Activated naive CD4-positive, alpha-beta T cell treated with anti-CD3 and anti-CD28 coated beads for 36 hours (primary cell): ENCODE results near the gene ABLIM2. TPM values are rescaled to one million over a fixed set of nuclear protein-coding genes. Genes with fewer than 3 reads are reported as not detected.

ENCODE experiments used
- CTCF ChIA-PET: fragments of 350-600 bp; sonication (Branson Sonifier 250); formaldehyde crosslinking; loops from one replicate; lab custom pipeline; 2021; ENCODE audit warnings: antibody characterized with exemption; lab: Charles Lee
- DNase-seq: peaks from one replicate; pipeline ENCODE4 v3.0.0-alpha.2; 2020
- H3K27ac Mint-ChIP-seq: one replicate; pipeline ENCODE4 v1.8.0; 2021; ENCODE audit warnings: mild to moderate bottlenecking, mixed read lengths
- H3K27me3 Mint-ChIP-seq: one replicate; pipeline ENCODE4 v1.8.0; 2021; ENCODE audit warnings: low read depth, mixed read lengths
- H3K36me3 Mint-ChIP-seq: one replicate; pipeline ENCODE4 v1.8.0; 2021; ENCODE audit warnings: low read depth, mixed read lengths
- H3K4me1 Mint-ChIP-seq: one replicate; pipeline ENCODE4 v1.8.0; 2021; ENCODE audit warnings: low read depth, mixed read lengths
- H3K4me3 Mint-ChIP-seq: one replicate; pipeline ENCODE4 v1.8.0; 2021; ENCODE audit warnings: mild to moderate bottlenecking, moderate library complexity, mixed read lengths
- H3K9me3 Mint-ChIP-seq: one replicate; pipeline ENCODE4 v1.8.0; 2021; ENCODE audit warnings: mixed read lengths
- intact Hi-C: fragments of 100-400 bp; cut with micrococcal nuclease; formaldehyde crosslinking; loops from one replicate; pipeline ENCODE4 v1.15.1; 2023
- total RNA-seq, 2 experiments: library from RNA; stranded (reverse); gene quantifications; one replicate each; pipeline ENCODE4 v1.2.3, GENCODE V29; 2021

The ABLIM2 gene
- total RNA-seq, 2 experiments from 2014 or later: 0.22 to 0.24 TPM

GRCh38 chr4:8095956-8096689, 62.5 kb downstream of the ABLIM2 start:
- peaks cover 12% of the 10 kb centered on the region for H3K36me3 Mint-ChIP-seq
- no peak overlapping the region for H3K27ac Mint-ChIP-seq
- no peaks in the 10 kb centered on the region for H3K27me3 Mint-ChIP-seq
- DNase-seq: no peak
- intact Hi-C loops: no loop called here
- H3K9me3 Mint-ChIP-seq: peaks cover 18% of the 10 kb centered on the region
- H3K4me3 Mint-ChIP-seq: no peak overlapping the region
- CTCF ChIA-PET: no interaction called here
- H3K4me1 Mint-ChIP-seq: no peaks in the 10 kb centered on the region

GRCh38 chr4:8093587-8094274, 64.9 kb downstream of the ABLIM2 start:
- no peaks in the 10 kb centered on the region for H3K27me3 Mint-ChIP-seq
- H3K27ac Mint-ChIP-seq: no peak overlapping the region
- DNase-seq: no peak
- CTCF ChIA-PET: no interaction called here
- H3K4me3 Mint-ChIP-seq: no peak overlapping the region
- no peaks in the 10 kb centered on the region for H3K4me1 Mint-ChIP-seq
- peaks cover 12% of the 10 kb centered on the region for H3K36me3 Mint-ChIP-seq
- intact Hi-C loops: no loop called here
- H3K9me3 Mint-ChIP-seq: peaks cover 18% of the 10 kb centered on the region

GRCh38 chr4:8092282-8092681, 66.3 kb downstream of the ABLIM2 start:
- H3K27me3 Mint-ChIP-seq: no peaks in the 10 kb centered on the region
- H3K4me1 Mint-ChIP-seq: no peaks in the 10 kb centered on the region
- intact Hi-C loops: no loop called here
- peaks cover 18% of the 10 kb centered on the region for H3K9me3 Mint-ChIP-seq
- H3K36me3 Mint-ChIP-seq: peaks cover 10% of the 10 kb centered on the region
- no peak for DNase-seq
- no peak overlapping the region for H3K4me3 Mint-ChIP-seq
- H3K27ac Mint-ChIP-seq: no peak overlapping the region
- CTCF ChIA-PET: no interaction called here

GRCh38 chr4:8090744-8091301, 67.8 kb downstream of the ABLIM2 start:
- Mint-ChIP-seq H3K27ac (no peak overlapping the region), H3K27me3 (no peaks in the 10 kb centered on the region), H3K4me1 (no peaks in the 10 kb centered on the region), H3K9me3 (peaks cover 16% of the 10 kb centered on the region), H3K4me3 (no peak overlapping the region), H3K36me3 (peaks cover 6% of the 10 kb centered on the region)
- DNase-seq: no peak
- intact Hi-C loops: no loop called here
- CTCF ChIA-PET: no interaction called here

- H3K36me3 Mint-ChIP-seq: peaks cover 3% of the 10 kb centered on the region
- peak; percentile 30 for DNase-seq
- CTCF ChIA-PET: interaction anchor here (0.6 kb wide), 1 partner anchor 15 kb away, joined by 3 read pairs; no protein-coding TSS in a partner anchor
- H3K4me1 Mint-ChIP-seq: no peaks in the 10 kb centered on the region
- peaks cover 14% of the 10 kb centered on the region for H3K9me3 Mint-ChIP-seq
- intact Hi-C loops: no loop called here
- H3K27me3 Mint-ChIP-seq: no peaks in the 10 kb centered on the region
- no peak overlapping the region for H3K4me3 Mint-ChIP-seq
- H3K27ac Mint-ChIP-seq: no peak overlapping the region
Observed at GRCh38 chr4:8090312-8090711, 68.3 kb downstream of the ABLIM2 start.

GRCh38 chr4:8089862-8090261, 68.8 kb downstream of the ABLIM2 start:
- Mint-ChIP-seq H3K27ac (no peak overlapping the region), H3K9me3 (peaks cover 12% of the 10 kb centered on the region), H3K4me1 (no peaks in the 10 kb centered on the region), H3K27me3 (no peaks in the 10 kb centered on the region), H3K36me3 (peaks cover 3% of the 10 kb centered on the region), H3K4me3 (no peak overlapping the region)
- intact Hi-C loops: no loop called here
- CTCF ChIA-PET: interaction anchor here (0.6 kb wide), 1 partner anchor 14 kb away, joined by 3 read pairs; no protein-coding TSS in a partner anchor
- DNase-seq: no peak

GRCh38 chr4:8088966-8089491, 69.6 kb downstream of the ABLIM2 start:
- Mint-ChIP-seq H3K27me3 (no peaks in the 10 kb centered on the region), H3K4me3 (no peak overlapping the region), H3K36me3 (peaks cover 3% of the 10 kb centered on the region), H3K27ac (no peak overlapping the region), H3K4me1 (no peaks in the 10 kb centered on the region), H3K9me3 (peaks cover 8% of the 10 kb centered on the region)
- intact Hi-C loops: no loop called here
- CTCF ChIA-PET: no interaction called here
- no peak for DNase-seq

GRCh38 chr4:8087921-8088495, 70.6 kb downstream of the ABLIM2 start:
- no peak overlapping the region for H3K4me3 Mint-ChIP-seq
- intact Hi-C loops: no loop called here
- no peaks in the 10 kb centered on the region for H3K4me1 Mint-ChIP-seq
- no peaks in the 10 kb centered on the region for H3K27me3 Mint-ChIP-seq
- CTCF ChIA-PET: no interaction called here
- H3K36me3 Mint-ChIP-seq: no peaks in the 10 kb centered on the region
- H3K9me3 Mint-ChIP-seq: no peaks in the 10 kb centered on the region
- no peak overlapping the region for H3K27ac Mint-ChIP-seq
- DNase-seq: no peak

- Mint-ChIP-seq H3K4me3 (no peak overlapping the region), H3K4me1 (no peaks in the 10 kb centered on the region), H3K27me3 (no peaks in the 10 kb centered on the region), H3K36me3 (no peaks in the 10 kb centered on the region), H3K27ac (no peak overlapping the region), H3K9me3 (no peaks in the 10 kb centered on the region)
- DNase-seq: no peak
- intact Hi-C loops: no loop called here
- CTCF ChIA-PET: interaction anchor here (0.7 to 1.2 kb wide), 2 partner anchors 48 to 292 kb away, joined by 4 to 5 read pairs; no protein-coding TSS in a partner anchor
Observed at GRCh38 chr4:8086783-8087445, 71.7 kb downstream of the ABLIM2 start.

GRCh38 chr4:8085491-8086117, 73.0 kb downstream of the ABLIM2 start:
- no peak overlapping the region for H3K4me3 Mint-ChIP-seq
- no peak overlapping the region for H3K27ac Mint-ChIP-seq
- DNase-seq: no peak
- H3K27me3 Mint-ChIP-seq: no peaks in the 10 kb centered on the region
- CTCF ChIA-PET: interaction anchor here (0.6 to 1.2 kb wide), 2 partner anchors 254 to 293 kb away, joined by 4 to 5 read pairs; no protein-coding TSS in a partner anchor
- H3K4me1 Mint-ChIP-seq: no peaks in the 10 kb centered on the region
- no peaks in the 10 kb centered on the region for H3K36me3 Mint-ChIP-seq
- no peaks in the 10 kb centered on the region for H3K9me3 Mint-ChIP-seq
- intact Hi-C loops: no loop called here

- CTCF ChIA-PET: interaction anchor here (0.6 kb wide), 1 partner anchor 253 kb away, joined by 5 read pairs; no protein-coding TSS in a partner anchor
- Mint-ChIP-seq H3K4me3 (no peak overlapping the region), H3K27me3 (no peaks in the 10 kb centered on the region), H3K9me3 (no peaks in the 10 kb centered on the region), H3K36me3 (no peaks in the 10 kb centered on the region), H3K4me1 (no peaks in the 10 kb centered on the region), H3K27ac (no peak overlapping the region)
- intact Hi-C loops: no loop called here
- DNase-seq: no peak
Observed at GRCh38 chr4:8084712-8085490, 73.7 kb downstream of the ABLIM2 start.
